ENCODE data around the gene RAMACL. TPM values are rescaled to one million over a fixed set of nuclear protein-coding genes. Genes with fewer than 3 reads are reported as not detected.
A peak's percentile ranks its signal among the peaks of the same experiment; 100 is the strongest.

RAMACL gene
- total RNA-seq, 1 donor from 2014 or later: 9.5 TPM

DNA sequence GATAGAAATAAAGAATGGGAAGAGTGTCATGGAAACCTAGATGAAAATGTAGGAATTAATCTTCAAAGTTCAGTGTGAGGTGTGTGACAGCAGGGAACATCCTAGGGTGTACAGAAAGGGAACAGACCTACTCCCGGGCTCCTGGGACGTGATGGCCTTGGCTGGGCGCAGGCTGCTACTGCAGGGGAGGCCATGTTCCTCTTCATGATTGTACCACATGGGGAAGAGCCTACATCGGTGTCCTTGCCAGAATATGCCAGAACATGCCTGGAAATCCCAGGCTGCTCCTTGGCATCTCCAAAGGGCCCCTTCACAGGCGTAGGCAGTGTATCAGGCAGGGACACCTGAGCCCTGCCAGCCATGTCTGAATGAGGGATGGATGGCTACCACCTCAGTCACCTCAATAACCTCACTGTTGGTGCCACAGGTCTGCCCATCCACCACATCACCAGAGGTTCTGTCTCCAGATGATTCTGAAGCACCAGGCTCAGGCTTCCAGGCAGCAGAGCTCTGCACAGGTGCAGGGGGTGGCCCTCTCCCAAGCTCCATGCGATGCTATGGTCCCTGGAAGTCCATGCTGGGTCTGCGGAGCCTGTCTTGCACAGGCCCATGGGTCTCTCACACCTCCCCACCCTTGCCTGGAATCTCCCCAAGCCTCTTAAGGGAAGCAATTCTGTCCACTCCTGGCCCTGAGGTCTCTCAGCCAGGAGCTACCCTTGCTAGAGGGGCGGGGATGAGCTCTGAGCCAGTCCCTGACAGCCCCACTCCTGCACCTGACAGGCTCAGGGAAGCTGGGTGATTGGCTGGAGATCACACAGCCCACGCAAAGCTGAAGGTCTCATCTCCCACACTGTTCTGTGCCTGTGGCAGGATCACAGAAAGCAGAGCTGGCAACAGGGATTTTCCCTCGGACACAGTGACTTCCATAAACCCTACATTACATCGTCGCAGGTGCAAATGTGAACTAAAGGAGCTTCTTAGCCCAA, 20.2 kb downstream of the RAMACL start:
- Mint-ChIP-seq H3K4me3 (ENCODE audit: unreplicated experiment) (no peak overlapping the region), H3K4me1 (ENCODE audit: low read depth, unreplicated experiment) (peaks cover 37% of the 10 kb centered on the region), H3K36me3 (ENCODE audit: unreplicated experiment) (no peaks in the 10 kb centered on the region), H3K9me3 (ENCODE audit: unreplicated experiment) (peaks cover 4% of the 10 kb centered on the region), H3K27me3 (ENCODE audit: unreplicated experiment) (peaks cover 10% of the 10 kb centered on the region), H3K27ac (ENCODE audit: unreplicated experiment) (peak overlapping the region; percentile 12)
- no peak for DNase-seq
- TF ChIP-seq, protein P1, sequence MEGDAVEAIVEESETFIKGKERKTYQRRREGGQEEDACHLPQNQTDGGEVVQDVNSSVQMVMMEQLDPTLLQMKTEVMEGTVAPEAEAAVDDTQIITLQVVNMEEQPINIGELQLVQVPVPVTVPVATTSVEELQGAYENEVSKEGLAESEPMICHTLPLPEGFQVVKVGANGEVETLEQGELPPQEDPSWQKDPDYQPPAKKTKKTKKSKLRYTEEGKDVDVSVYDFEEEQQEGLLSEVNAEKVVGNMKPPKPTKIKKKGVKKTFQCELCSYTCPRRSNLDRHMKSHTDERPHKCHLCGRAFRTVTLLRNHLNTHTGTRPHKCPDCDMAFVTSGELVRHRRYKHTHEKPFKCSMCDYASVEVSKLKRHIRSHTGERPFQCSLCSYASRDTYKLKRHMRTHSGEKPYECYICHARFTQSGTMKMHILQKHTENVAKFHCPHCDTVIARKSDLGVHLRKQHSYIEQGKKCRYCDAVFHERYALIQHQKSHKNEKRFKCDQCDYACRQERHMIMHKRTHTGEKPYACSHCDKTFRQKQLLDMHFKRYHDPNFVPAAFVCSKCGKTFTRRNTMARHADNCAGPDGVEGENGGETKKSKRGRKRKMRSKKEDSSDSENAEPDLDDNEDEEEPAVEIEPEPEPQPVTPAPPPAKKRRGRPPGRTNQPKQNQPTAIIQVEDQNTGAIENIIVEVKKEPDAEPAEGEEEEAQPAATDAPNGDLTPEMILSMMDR (IDR thresholded peaks at IDR 0.05; ENCODE audit: partially characterized antibody, unreplicated experiment): no peak

DNA sequence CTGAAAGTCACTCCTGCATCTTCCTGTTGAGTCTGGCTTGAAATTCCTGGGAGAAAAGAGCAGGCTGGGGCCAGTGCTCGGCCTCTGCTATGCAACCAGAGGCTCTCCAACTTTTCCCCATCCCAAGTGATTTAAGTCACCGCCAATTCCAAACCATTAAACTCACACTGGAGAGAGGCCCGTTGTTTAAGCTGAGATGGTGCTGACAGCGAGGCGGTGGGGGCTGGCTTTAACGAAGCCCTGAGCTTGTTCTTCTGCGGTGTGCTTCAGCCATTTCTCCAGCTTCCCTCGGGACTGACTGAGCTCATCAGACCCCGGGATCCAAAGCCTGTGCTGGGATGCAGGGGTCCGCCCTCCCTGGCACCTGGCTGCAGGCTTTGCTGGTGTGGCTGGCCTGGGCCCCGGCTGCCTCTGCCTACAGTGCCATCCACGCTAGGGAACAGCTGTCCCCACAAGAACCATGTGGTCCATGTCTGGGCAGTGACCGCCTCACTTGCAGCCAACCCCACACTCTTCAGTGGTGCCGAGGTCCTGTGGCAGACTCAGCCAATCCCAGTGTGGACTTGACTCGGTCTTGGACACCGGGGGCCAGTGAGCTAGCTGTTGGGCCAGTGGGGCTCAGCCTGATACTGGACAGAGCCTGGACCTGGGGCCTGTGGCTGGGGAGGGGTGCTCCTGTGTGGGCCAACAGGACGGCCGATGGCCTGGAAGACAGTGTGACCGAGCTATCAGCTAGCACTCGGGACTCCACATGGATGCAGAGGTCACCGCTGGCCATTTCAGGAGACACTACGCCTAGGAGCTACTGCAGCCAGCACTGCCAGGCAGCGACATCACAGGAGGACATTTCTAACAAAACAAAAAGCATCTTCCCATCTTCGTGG, 21.2 kb downstream of the RAMACL start:
- DNase-seq: peak; percentile 30

DNA sequence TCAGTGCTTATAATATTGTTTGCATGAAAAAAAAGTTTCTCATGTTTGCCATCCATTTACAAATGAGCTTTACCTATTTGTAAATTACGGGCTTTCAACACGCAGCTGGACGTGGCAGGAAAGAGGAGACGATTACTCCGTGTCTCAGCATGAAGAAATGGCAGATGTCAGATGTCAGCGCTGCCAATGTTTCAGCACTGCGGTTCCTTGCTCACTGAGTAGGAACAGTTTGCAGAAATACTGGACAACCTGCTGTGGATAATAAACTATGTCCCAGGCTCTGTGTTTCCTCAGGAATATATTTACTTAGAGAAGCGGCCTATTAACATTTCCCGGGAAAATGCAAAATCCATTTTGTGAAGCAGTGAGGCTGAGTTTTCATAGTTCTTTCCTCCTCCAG, 22.7 kb downstream of the RAMACL start:
- DNase-seq: no peak
- TF ChIP-seq, protein P1 (IDR thresholded peaks at IDR 0.05; ENCODE audit: partially characterized antibody, unreplicated experiment): no peak
- Mint-ChIP-seq H3K4me1 (ENCODE audit: low read depth, unreplicated experiment) (peaks cover 20% of the 10 kb centered on the region), H3K9me3 (ENCODE audit: unreplicated experiment) (peaks cover 7% of the 10 kb centered on the region), H3K27ac (ENCODE audit: unreplicated experiment) (peak overlapping the region; percentile 54), H3K36me3 (ENCODE audit: unreplicated experiment) (peaks cover 4% of the 10 kb centered on the region), H3K4me3 (ENCODE audit: unreplicated experiment) (peak overlapping the region; percentile 14), H3K27me3 (ENCODE audit: unreplicated experiment) (peaks cover 14% of the 10 kb centered on the region)

More for the DNA sequence above, 21.2 kb downstream of the RAMACL start:
- Mint-ChIP-seq H3K4me1 (ENCODE audit: low read depth, unreplicated experiment) (peaks cover 32% of the 10 kb centered on the region), H3K9me3 (ENCODE audit: unreplicated experiment) (peaks cover 7% of the 10 kb centered on the region), H3K27me3 (ENCODE audit: unreplicated experiment) (peaks cover 13% of the 10 kb centered on the region), H3K36me3 (ENCODE audit: unreplicated experiment) (no peaks in the 10 kb centered on the region), H3K4me3 (ENCODE audit: unreplicated experiment) (no peak overlapping the region), H3K27ac (ENCODE audit: unreplicated experiment) (peak overlapping the region; percentile 54)
- TF ChIP-seq, protein P1 (IDR thresholded peaks at IDR 0.05; ENCODE audit: partially characterized antibody, unreplicated experiment): no peak

DNA sequence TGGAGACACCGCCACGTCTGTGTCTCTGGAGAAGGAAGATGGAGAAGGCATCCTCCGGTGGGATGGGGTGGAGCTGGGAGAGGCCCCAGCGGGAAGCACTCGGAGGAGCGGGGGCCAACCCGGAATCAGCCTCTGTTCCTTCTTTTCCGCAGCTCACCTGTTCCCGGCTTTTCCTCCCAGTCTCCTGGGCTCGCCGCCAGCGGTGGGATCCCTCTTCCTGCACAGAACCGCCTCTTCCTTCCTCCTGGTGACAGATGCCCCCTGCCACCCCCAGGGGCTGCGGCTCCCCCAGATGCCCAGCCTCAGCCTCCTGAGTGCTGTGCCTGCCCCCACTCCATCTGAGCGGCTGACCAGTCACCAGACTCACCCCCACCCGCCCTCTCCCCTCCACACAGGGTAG, 23.3 kb downstream of the RAMACL start:
- Mint-ChIP-seq H3K4me1 (ENCODE audit: low read depth, unreplicated experiment) (peaks cover 20% of the 10 kb centered on the region), H3K4me3 (ENCODE audit: unreplicated experiment) (no peak overlapping the region), H3K27ac (ENCODE audit: unreplicated experiment) (peak overlapping the region; percentile 28), H3K27me3 (ENCODE audit: unreplicated experiment) (peaks cover 14% of the 10 kb centered on the region), H3K9me3 (ENCODE audit: unreplicated experiment) (peaks cover 7% of the 10 kb centered on the region), H3K36me3 (ENCODE audit: unreplicated experiment) (peaks cover 4% of the 10 kb centered on the region)
- TF ChIP-seq, protein P1 (IDR thresholded peaks at IDR 0.05; ENCODE audit: partially characterized antibody, unreplicated experiment): no peak
- DNase-seq: no peak
